NCI-H187 treated with DMSO at 0.1 percent for 48 hours (cell line): Measurements from ENCODE around the gene ZNF134.

ENCODE experiments used
- DNase-seq: peaks from one replicate; lab custom pipeline; 2025; lab: John Stamatoyannopoulos, UW

Gene ZNF134

DNA sequence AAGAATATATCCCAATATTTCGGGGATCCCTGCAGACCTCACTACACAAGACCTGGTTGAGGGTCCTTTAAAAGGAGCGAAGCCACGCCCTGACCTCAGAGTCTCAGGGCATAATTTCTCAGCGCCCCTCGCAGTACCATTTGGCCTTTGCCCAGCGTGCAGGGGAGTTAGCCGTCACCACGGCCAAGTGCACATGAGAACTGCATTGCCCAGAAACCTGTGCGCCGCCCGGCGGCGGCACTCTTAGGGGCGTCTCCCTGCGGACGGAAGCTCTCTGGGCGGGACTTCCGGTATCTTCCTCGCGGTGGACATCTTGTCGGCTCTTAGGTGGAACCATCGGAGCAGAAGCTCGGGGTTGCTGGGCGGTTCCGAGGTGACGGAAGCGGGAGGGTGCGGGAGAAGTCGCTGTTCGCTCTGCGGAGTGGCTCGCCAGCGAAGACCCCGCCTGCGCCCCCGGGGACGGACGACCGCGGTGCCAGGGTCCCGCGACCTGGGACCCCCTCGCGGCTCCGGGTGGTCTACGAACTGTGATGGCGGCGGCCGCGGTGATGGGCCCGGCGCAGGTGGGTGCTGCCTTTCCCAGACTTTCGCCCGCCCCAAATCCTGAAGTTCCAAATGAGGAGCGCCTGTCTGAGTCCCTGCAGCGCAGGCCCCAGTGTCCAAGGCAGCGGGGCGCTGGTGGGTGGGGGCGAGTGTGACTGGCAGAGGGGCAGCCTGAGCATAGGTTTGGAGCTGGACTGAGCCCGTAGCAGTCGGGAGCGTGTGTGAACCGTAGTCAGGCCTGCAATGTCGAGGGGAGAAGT, at the start of gene ZNF134:
ZNF134 (plus strand) TSS at position 302 of the 803 bp plus-strand sequence. CDS start 5,227 bp downstream, outside the sequence.
- peak; percentile 47 for DNase-seq

GRCh38 chr19:57566396-57567265, 47.4 kb upstream of the ZNF134 start:
- DNase-seq, result no peak

GRCh38 chr19:57570707-57571106, 43.3 kb upstream of the ZNF134 start:
- DNase-seq, result no peak

GRCh38 chr19:57572415-57572947, 41.6 kb upstream of the ZNF134 start:
- no peak for DNase-seq

GRCh38 chr19:57576661-57577060, 37.4 kb upstream of the ZNF134 start:
- no peak for DNase-seq

- peak; percentile 87 for DNase-seq
Observed at GRCh38 chr19:57578487-57579205, 35.4 kb upstream of the ZNF134 start, which contains the start of gene ZNF416. Gene ZNF416 (minus strand): TSS chr19:57578911. CDS start chr19:57578704, 207 bp downstream.

DNA sequence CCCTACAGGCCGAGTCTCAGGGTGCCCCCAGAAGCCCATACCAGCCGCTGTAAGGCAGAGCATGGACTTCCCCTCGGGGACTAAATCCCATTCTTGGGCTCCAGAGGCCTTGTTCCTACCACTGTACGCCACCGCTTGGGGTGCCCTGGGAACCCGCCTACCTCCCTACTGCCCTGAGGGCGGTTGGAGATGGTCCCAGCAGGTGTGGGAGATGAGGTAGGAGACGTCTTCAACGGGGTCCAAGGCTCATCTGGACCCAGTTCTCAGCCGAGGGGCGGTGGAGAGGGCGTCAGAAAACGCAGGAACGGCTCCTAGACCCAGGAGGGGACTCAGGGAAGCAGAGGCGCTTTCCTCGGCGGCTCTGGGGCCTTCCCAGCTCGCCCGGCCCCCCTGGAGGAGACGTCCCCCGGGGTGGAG, 30.9 kb upstream of the ZNF134 start:
- DNase-seq, result no peak

- peak; percentile 57 for DNase-seq
Observed at GRCh38 chr19:57583521-57584416, 30.3 kb upstream of the ZNF134 start, which contains the start of gene ZIK1. Gene ZIK1 (plus strand): TSS chr19:57584145. CDS start chr19:57584357, 212 bp downstream.

DNA sequence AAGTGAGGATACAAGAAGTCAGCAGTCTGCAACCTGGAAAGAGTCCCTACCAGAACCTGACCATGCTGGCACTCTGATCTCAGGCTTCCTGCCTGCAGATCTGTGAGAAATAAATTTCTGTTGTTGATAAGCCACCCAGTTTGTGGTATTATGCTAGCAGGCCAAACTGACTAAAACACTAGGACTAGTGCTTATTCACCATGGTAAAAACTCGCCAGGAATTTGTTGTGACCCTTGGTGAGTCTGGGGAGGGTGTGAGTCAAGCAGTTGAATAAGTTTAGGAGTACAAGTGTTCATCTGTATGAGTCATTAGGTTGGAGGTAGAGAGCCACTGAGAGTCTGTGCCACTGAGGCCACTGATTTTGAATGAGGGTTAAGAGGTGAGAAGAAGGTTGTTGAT, 26.5 kb upstream of the ZNF134 start:
- DNase-seq, result no peak

- no peak for DNase-seq
Observed at GRCh38 chr19:57599377-57599760, 14.7 kb upstream of the ZNF134 start.

GRCh38 chr19:57599761-57600383, 14.2 kb upstream of the ZNF134 start, which contains the start of gene ZNF530:
Gene ZNF530 (plus strand): TSS chr19:57599885. CDS start chr19:57604346, 4,461 bp downstream.
- DNase-seq, result peak; percentile 22

DNA sequence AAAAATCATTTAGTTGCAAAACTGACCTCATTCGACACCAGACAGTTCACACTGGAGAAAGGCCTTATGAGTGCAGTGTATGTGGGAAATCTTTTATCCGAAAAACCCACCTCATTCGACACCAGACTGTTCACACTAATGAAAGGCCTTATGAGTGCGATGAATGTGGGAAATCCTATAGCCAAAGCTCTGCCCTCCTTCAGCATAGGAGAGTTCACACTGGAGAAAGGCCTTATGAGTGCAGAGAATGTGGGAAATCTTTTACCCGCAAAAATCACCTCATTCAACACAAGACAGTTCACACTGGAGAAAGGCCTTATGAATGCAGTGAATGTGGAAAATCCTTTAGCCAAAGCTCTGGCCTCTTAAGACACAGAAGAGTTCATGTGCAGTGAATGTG, 7.1 kb upstream of the ZNF134 start:
- DNase-seq, result no peak

DNA sequence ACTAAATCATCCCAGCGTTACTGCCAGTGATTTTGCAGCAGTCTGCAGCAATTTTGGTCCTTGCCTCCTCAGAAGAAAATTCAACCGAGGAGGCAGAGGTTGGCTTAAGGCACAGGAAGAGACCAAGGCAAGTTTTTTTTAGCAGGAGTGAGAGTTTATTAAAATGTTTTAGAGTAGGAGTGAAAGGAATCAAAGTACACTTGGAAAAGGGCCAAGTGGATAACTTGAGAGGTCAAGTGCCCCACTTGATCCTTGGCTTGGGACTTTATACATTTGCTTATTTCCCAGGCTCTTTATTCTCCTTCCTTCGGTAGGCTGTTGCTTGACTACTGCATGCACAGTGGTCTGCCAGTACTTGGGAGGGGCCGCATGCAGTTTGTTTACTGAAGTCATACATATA, 2.9 kb upstream of the ZNF134 start:
- no peak for DNase-seq

- DNase-seq, result no peak
Observed at GRCh38 chr19:57615346-57615745, 1.3 kb downstream of the ZNF134 start.

DNA sequence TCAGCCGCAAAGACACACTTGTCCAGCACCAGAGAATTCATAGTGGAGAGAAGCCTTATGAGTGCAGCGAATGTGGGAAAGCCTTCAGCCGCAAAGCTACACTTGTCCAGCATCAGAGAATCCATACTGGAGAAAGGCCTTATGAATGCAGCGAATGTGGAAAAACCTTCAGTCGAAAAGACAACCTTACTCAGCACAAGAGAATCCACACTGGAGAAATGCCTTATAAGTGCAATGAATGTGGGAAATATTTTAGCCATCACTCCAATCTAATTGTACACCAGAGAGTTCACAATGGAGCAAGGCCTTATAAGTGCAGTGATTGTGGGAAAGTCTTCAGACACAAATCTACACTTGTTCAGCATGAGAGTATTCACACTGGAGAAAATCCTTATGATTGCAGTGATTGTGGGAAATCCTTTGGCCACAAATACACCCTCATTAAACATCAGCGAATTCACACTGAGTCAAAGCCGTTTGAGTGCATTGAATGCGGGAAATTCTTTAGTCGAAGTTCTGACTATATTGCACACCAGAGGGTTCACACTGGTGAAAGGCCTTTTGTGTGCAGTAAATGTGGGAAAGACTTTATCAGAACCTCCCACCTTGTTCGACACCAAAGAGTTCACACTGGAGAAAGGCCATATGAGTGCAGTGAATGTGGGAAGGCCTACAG, 6.8 kb downstream of the ZNF134 start:
- DNase-seq, result no peak

DNA sequence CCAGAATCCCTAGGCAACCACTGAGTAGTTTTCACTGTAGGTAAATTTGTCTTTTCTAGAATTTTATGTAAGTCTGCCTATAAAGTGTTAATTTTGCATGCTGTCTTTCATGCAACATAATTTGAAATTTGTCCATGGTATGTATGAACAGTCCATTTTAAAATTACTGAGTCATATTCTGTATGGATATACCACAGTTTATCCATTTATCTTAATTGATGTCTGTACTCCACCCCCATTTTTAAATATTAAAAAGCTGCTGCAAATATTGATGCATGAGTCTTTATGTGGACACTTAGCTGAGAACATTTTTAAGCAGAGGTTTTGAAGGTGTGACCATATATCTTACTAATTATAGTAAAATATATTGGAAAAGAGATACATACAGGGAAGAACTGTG, 9.0 kb downstream of the ZNF134 start:
- DNase-seq, result no peak

- peak; percentile 83 for DNase-seq
Observed at GRCh38 chr19:57632987-57633831, 19.2 kb downstream of the ZNF134 start, which contains the start of gene ZNF211. Gene ZNF211 (plus strand): TSS chr19:57633168. CDS start chr19:57633347, 179 bp downstream.

DNA sequence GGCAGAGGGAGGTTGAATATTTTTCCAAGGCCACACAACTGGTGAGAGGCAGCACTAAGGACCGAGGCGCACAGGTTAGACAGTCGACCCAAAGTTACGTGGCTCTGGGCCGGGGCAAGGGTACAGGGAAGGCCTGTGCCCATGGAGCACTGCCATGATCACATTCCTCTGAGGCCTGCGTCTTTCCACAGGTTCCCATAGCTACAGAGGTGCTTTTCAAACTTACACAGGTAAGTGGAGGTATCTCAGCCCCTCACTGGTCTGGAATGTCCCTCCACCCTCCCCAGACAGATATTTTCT, 19.7 kb downstream of the ZNF134 start:
- no peak for DNase-seq

DNA sequence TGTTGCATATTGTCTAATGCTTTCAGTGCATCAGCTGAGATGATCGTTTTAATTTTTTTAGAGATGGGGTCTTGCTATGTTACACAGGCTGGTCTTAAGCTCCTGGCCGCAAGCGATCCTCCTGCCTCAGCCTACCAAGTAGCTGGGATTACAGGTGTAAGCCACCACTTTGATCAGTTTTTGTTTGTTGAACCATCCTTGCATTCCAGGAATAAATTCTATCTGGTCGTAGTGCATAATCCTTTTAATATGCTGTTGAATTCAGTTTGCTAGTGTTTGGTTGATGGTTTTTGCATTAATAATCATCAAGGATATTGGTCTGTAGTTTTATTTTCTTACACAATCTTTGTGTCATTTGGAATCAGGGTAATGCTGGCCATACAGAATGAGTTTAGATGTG, 23.3 kb downstream of the ZNF134 start:
- DNase-seq, result no peak
